ENCODE data around the gene KCNH1.

DNA sequence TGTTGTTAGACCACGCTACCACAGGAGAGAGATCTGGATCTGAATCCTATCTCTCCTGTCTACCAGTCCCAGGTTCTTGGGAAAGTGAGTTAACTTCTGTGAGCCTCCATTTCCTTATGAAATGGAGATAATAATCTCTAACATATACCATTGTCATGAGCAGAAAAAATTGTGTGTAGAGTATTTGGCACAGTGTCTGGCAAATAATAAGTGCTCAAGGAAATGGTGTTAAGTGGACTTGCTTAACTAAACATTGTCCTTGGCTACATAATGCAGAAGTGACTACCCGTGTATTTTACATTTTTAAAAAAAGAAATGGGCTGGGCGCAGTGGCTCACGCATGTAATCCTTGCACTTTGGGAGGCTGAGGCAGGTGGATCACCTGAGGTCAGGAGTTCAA lies 217.4 kb downstream of the KCNH1 start:
- TF ChIP-seq, protein P1, sequence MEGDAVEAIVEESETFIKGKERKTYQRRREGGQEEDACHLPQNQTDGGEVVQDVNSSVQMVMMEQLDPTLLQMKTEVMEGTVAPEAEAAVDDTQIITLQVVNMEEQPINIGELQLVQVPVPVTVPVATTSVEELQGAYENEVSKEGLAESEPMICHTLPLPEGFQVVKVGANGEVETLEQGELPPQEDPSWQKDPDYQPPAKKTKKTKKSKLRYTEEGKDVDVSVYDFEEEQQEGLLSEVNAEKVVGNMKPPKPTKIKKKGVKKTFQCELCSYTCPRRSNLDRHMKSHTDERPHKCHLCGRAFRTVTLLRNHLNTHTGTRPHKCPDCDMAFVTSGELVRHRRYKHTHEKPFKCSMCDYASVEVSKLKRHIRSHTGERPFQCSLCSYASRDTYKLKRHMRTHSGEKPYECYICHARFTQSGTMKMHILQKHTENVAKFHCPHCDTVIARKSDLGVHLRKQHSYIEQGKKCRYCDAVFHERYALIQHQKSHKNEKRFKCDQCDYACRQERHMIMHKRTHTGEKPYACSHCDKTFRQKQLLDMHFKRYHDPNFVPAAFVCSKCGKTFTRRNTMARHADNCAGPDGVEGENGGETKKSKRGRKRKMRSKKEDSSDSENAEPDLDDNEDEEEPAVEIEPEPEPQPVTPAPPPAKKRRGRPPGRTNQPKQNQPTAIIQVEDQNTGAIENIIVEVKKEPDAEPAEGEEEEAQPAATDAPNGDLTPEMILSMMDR (IDR thresholded peaks at IDR 0.05 in 2 of 3, conservative IDR thresholded peaks at IDR 0.05 in 1 of 3; ENCODE audit: insufficient read depth in 2 of 3, low read depth in 1 of 3, low read length in 3 of 3), result no peak
- TF ChIP-seq, protein P2, sequence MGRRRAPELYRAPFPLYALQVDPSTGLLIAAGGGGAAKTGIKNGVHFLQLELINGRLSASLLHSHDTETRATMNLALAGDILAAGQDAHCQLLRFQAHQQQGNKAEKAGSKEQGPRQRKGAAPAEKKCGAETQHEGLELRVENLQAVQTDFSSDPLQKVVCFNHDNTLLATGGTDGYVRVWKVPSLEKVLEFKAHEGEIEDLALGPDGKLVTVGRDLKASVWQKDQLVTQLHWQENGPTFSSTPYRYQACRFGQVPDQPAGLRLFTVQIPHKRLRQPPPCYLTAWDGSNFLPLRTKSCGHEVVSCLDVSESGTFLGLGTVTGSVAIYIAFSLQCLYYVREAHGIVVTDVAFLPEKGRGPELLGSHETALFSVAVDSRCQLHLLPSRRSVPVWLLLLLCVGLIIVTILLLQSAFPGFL (CRISPR knock-in tag; IDR thresholded peaks at IDR 0.05), result no peak
